Neuronal stem cell (in vitro differentiated cells): ENCODE measurements around the gene KPTN.

Experiments
- DNase-seq: peaks from one replicate; pipeline ENCODE4 v3.0.0-alpha.2; 2013; ENCODE audit warnings: low spot score
- H2AFZ ChIP-seq: one replicate; pipeline ENCODE4 v1.6.1; 2013; ENCODE audit warnings: mild to moderate bottlenecking, low read length, inconsistent platforms
- H2AK5ac ChIP-seq: 2 replicates; pipeline ENCODE4 v1.6.1; 2013; ENCODE audit warnings: low read depth, mild to moderate bottlenecking, inconsistent platforms, low read length, moderate library complexity, mixed read lengths
- H2BK120ac ChIP-seq: 2 replicates; pipeline ENCODE4 v1.6.1; 2013; ENCODE audit warnings: low read depth, mild to moderate bottlenecking, inconsistent platforms, low read length, moderate library complexity, mixed read lengths
- H2BK12ac ChIP-seq: one replicate; pipeline ENCODE4 v1.6.1; 2013; ENCODE audit warnings: low read length, inconsistent platforms
- H2BK15ac ChIP-seq: 2 replicates; pipeline ENCODE4 v1.6.1; 2013; ENCODE audit warnings: mild to moderate bottlenecking, low read length, inconsistent platforms, mixed read lengths
- H2BK5ac ChIP-seq: one replicate; pipeline ENCODE4 v1.6.1; 2013; ENCODE audit warnings: inconsistent platforms, mild to moderate bottlenecking, low read length, moderate library complexity
- H3K14ac ChIP-seq: one replicate; pipeline ENCODE4 v1.6.1; 2013; ENCODE audit warnings: low read length, inconsistent platforms
- H3K18ac ChIP-seq: 2 replicates; pipeline ENCODE4 v1.6.1; 2013; ENCODE audit warnings: low read length, inconsistent platforms
- H3K23ac ChIP-seq: 2 replicates; pipeline ENCODE4 v1.6.1; 2013; ENCODE audit warnings: low read depth, mild to moderate bottlenecking, mixed read lengths, low read length, inconsistent platforms; ENCODE audit not compliant: poor library complexity
- H3K27ac ChIP-seq: replicated peaks from 3 replicates; pipeline ENCODE4 v1.5.1; 2013; ENCODE audit warnings: low read length, inconsistent platforms
- H3K27me3 ChIP-seq, 3 experiments: 2 replicates each; pipeline ENCODE4 v1.6.1; 2013; ENCODE audit warnings: low read length in 3 of 3, mild to moderate bottlenecking in 2 of 3, inconsistent platforms in 1 of 3, low read depth in 1 of 3, mixed read lengths in 1 of 3, moderate library complexity in 1 of 3; ENCODE audit not compliant: control insufficient read depth in 3 of 3, insufficient read depth in 3 of 3
- H3K36me3 ChIP-seq, 2 donors: replicated peaks in 1 of 2; 2 replicates each; pipeline ENCODE4 v1.6.1; 2013; ENCODE audit warnings: low read length in 2 of 2; ENCODE audit not compliant: control insufficient read depth in 2 of 2, insufficient read depth in 2 of 2
- H3K4ac ChIP-seq: 2 replicates; pipeline ENCODE4 v1.6.1; 2013; ENCODE audit warnings: inconsistent platforms, mild to moderate bottlenecking, low read length, moderate library complexity
- H3K4me1 ChIP-seq, 2 donors: 1 replicate in 1 of 2; 2 replicates in 1 of 2; pipeline ENCODE4 v1.6.1; 2013; ENCODE audit warnings: low read length in 2 of 2, low read depth in 1 of 2; ENCODE audit not compliant: control insufficient read depth in 2 of 2, insufficient read depth in 1 of 2
- H3K4me2 ChIP-seq: one replicate; pipeline ENCODE4 v1.6.1; 2013; ENCODE audit warnings: mild to moderate bottlenecking, low read length, inconsistent platforms; ENCODE audit not compliant: insufficient read depth, poor library complexity, severe bottlenecking
- H3K4me3 ChIP-seq, 2 donors: 2 replicates each; pipeline ENCODE4 v1.5.1; 2013; ENCODE audit warnings: low read length in 2 of 2, mild to moderate bottlenecking in 2 of 2, inconsistent platforms in 1 of 2, moderate library complexity in 1 of 2
- H3K79me1 ChIP-seq: one replicate; pipeline ENCODE4 v1.6.1; 2013; ENCODE audit warnings: low read depth, mild to moderate bottlenecking, inconsistent platforms, low read length, moderate library complexity
- H3K9ac ChIP-seq: one replicate; pipeline ENCODE4 v1.6.1; 2013; ENCODE audit warnings: mild to moderate bottlenecking, low read depth, low read length, inconsistent platforms; ENCODE audit not compliant: poor library complexity
- H3K9me3 ChIP-seq, 2 donors: replicated peaks in 1 of 2; 2 replicates each; pipeline versions ENCODE3 to v1.6.1; 2013; ENCODE audit warnings: low read length in 2 of 2, mild to moderate bottlenecking in 2 of 2, inconsistent platforms in 1 of 2, low read depth in 1 of 2, mixed read lengths in 1 of 2, moderate library complexity in 1 of 2; ENCODE audit not compliant: control insufficient read depth in 2 of 2, insufficient read depth in 1 of 2
- H4K8ac ChIP-seq: one replicate; pipeline ENCODE4 v1.6.1; 2013; ENCODE audit warnings: low read depth, mild to moderate bottlenecking, inconsistent platforms, low read length, moderate library complexity
- H4K91ac ChIP-seq: one replicate; pipeline ENCODE4 v1.6.1; 2013; ENCODE audit warnings: low read length, low read depth, mild to moderate bottlenecking, inconsistent platforms; ENCODE audit not compliant: poor library complexity
- WGBS, 2 donors: extraction: QIAGEN DNeasy Blood & Tissue Kit; methylation state at CpG; one replicate each; pipeline ENCODE4 v1.1.7; 2013; ENCODE audit warnings: missing lambda C conversion rate in 2 of 2, mixed read lengths in 1 of 2; ENCODE audit not compliant: insufficient read length in 2 of 2, insufficient replicate concordance in 1 of 2; ENCODE audit errors: extremely low coverage in 2 of 2; 5-methylcytosine and 5-hydroxymethylcytosine counted together

The KPTN gene

DNA sequence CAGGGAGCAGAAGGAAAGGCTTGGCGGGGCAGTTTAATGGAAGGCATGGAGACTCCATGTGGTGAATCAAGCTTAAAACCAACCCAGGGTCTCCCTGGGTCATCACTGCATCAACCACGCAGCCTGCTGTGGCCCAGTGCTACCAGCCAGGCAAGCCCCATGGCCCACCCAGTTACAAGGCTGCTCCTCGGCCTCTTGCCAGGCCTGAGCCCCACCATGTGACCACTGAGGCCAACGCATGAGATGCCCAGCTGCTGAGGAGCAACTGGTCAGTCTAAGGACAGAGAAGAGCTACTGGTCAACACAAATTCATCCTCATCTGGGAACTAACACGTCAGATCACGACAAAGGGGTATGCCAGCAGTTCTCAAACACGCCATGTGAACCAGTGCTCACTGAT is 15.4 kb upstream of the KPTN start:
- H2BK12ac ChIP-seq: no peak overlapping the region
- H4K91ac ChIP-seq: no peak overlapping the region
- no peak overlapping the region for H2BK5ac ChIP-seq
- peaks cover 14% of the 10 kb centered on the region for H3K79me1 ChIP-seq
- peak overlapping the region; percentile 6 for H3K4ac ChIP-seq
- H4K8ac ChIP-seq: no peak overlapping the region
- H3K18ac ChIP-seq: no peak overlapping the region
- no CpG with 5 or more reads among the region's 7 CpGs for WGBS, 2 donors
- no peak overlapping the region for H3K9ac ChIP-seq
- no peaks in the 10 kb centered on the region for H3K27me3 ChIP-seq
- H3K27ac ChIP-seq: no peak overlapping the region
- H3K4me2 ChIP-seq: no peak overlapping the region
- peak overlapping the region; percentile 31 for H3K23ac ChIP-seq
- H3K4me3 ChIP-seq: no peak overlapping the region
- H3K14ac ChIP-seq: no peak overlapping the region
- no peak overlapping the region for H2AFZ ChIP-seq
- no peak for DNase-seq
- H3K4me1 ChIP-seq: no peaks in the 10 kb centered on the region
- H3K36me3 ChIP-seq: peaks cover 14 to 67% of the 10 kb centered on the region in 2 donors
- no peak overlapping the region for H2BK15ac ChIP-seq
- no peak overlapping the region for H2AK5ac ChIP-seq
- no peaks in the 10 kb centered on the region for H3K9me3 ChIP-seq
- no peak overlapping the region for H2BK120ac ChIP-seq

DNA sequence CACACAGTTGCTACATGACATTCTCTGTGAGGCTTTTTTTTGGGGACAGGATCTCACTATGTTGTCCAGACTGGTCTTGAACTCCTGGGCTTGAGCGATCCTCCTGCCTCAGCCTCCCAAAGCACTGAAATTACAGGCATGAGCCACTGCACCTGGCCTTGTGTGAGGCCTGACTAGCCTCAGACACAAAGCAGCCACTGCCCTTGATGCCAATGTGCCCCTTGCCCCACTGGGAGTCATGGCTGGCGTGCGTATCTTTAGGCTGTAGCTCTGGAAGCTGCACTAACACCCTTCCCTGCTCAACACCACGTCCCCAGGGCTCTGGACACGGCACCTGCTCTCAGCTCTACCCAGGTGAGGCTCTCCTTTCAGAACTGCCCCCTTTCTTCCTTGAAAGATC is 14.5 kb upstream of the KPTN start:
- no peak for DNase-seq
- H2AFZ ChIP-seq: no peak overlapping the region
- peak overlapping the region in 1 of 2 donors; percentile 11 for H3K4me3 ChIP-seq
- no peak overlapping the region for H3K23ac ChIP-seq
- H4K91ac ChIP-seq: no peak overlapping the region
- no peak overlapping the region for H3K14ac ChIP-seq
- H3K27ac ChIP-seq: no peak overlapping the region
- no peak overlapping the region for H2BK12ac ChIP-seq
- peaks cover 14 to 59% of the 10 kb centered on the region in 2 donors for H3K36me3 ChIP-seq
- H2BK15ac ChIP-seq: no peak overlapping the region
- no peaks in the 10 kb centered on the region for H3K4me1 ChIP-seq
- no peak overlapping the region for H3K4ac ChIP-seq
- H2BK120ac ChIP-seq: no peak overlapping the region
- no peak overlapping the region for H2AK5ac ChIP-seq
- no peaks in the 10 kb centered on the region for H3K9me3 ChIP-seq
- peaks cover 14% of the 10 kb centered on the region for H3K79me1 ChIP-seq
- no peak overlapping the region for H3K18ac ChIP-seq
- H3K27me3 ChIP-seq: no peaks in the 10 kb centered on the region
- no peak overlapping the region for H3K9ac ChIP-seq
- WGBS, 2 donors: no CpG with 5 or more reads among the region's 5 CpGs
- H3K4me2 ChIP-seq: no peak overlapping the region
- peak overlapping the region; percentile 27 for H4K8ac ChIP-seq
- H2BK5ac ChIP-seq: no peak overlapping the region

- Histone ChIP-seq H4K8ac (no peak overlapping the region), H3K36me3 (peaks cover 11 to 59% of the 10 kb centered on the region in 2 donors), H3K4me2 (no peak overlapping the region), H2BK5ac (no peak overlapping the region), H3K79me1 (peaks cover 14% of the 10 kb centered on the region), H3K23ac (no peak overlapping the region), H2AFZ (no peak overlapping the region), H3K4me3 (no peak overlapping the region), H2BK120ac (no peak overlapping the region), H3K4me1 (no peaks in the 10 kb centered on the region), H3K27me3 (no peaks in the 10 kb centered on the region), H4K91ac (no peak overlapping the region), H3K14ac (no peak overlapping the region), H3K4ac (no peak overlapping the region), H2BK12ac (peak overlapping the region; percentile 65), H2BK15ac (no peak overlapping the region), H3K9me3 (no peaks in the 10 kb centered on the region), H2AK5ac (no peak overlapping the region), H3K18ac (no peak overlapping the region), H3K27ac (no peak overlapping the region), H3K9ac (no peak overlapping the region)
- WGBS, 2 donors: no CpG with 5 or more reads among the region's 14 CpGs
- no peak for DNase-seq
These were observed 14.0 kb upstream of the KPTN start for GRCh38 chr19:47497821-47498520.

GRCh38 chr19:47497050-47497766 is 13.2 kb upstream of the KPTN start:
- Histone ChIP-seq H2BK120ac (no peak overlapping the region), H2BK12ac (no peak overlapping the region), H3K79me1 (peaks cover 20% of the 10 kb centered on the region), H3K4me3 (no peak overlapping the region), H3K4me2 (no peak overlapping the region), H4K8ac (no peak overlapping the region), H2AFZ (no peak overlapping the region), H3K14ac (no peak overlapping the region), H3K18ac (no peak overlapping the region), H3K4me1 (no peaks in the 10 kb centered on the region), H4K91ac (no peak overlapping the region), H3K9ac (no peak overlapping the region), H3K23ac (peak overlapping the region; percentile 39), H3K27me3 (no peaks in the 10 kb centered on the region), H2BK15ac (no peak overlapping the region), H3K4ac (no peak overlapping the region), H3K9me3 (no peaks in the 10 kb centered on the region), H3K36me3 (peaks cover 11 to 56% of the 10 kb centered on the region in 2 donors), H3K27ac (no peak overlapping the region), H2AK5ac (no peak overlapping the region), H2BK5ac (no peak overlapping the region)
- no CpG with 5 or more reads among the region's 23 CpGs for WGBS, 2 donors
- DNase-seq: no peak
